C4-2B (cell line): ENCODE data around the gene PATJ.
"Not testable (repeated sequence)": the region's sequence is repeated elsewhere in the genome, so short reads cannot be mapped to it uniquely, and the experiment has no call there.

Experiments used
- H3K27ac ChIP-seq: fragments of 450-650 bp; 2 replicates; pipeline ENCODE4 v1.5.1; 2017
- ZFX ChIP-seq: fragments of 450-650 bp; IDR thresholded peaks from 2 replicates; pipeline ENCODE4 v1.6.1; 2017
- TF ChIP-seq, protein P1 (sequence below): fragments of 450-650 bp; conservative IDR thresholded peaks from 2 replicates; pipeline ENCODE4 v1.5.1; 2017; ENCODE audit warnings: mild to moderate bottlenecking

PATJ gene

DNA sequence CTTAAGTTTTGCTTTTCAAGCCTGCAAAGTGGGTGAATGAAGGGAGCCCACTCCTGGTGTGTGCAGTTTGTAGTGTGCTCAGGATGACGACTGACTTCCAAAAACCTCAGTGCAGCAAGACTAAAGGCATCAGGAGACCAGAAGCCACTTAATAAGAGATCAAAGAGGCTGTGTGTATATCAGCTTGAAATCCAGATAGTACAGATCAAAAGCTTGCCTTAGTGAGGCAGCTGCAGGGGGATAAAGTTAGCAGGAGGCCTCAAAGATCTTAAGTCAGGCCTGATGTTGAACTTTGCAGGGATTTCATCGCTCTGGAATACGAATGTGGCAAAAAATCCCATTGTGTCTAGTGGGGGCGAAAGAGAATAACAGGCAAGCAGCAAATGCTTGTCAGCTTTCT, 99.8 kb downstream of the PATJ start:
- no peak overlapping the region for H3K27ac ChIP-seq
- no peak for TF ChIP-seq ZFX
- TF ChIP-seq, protein P1, sequence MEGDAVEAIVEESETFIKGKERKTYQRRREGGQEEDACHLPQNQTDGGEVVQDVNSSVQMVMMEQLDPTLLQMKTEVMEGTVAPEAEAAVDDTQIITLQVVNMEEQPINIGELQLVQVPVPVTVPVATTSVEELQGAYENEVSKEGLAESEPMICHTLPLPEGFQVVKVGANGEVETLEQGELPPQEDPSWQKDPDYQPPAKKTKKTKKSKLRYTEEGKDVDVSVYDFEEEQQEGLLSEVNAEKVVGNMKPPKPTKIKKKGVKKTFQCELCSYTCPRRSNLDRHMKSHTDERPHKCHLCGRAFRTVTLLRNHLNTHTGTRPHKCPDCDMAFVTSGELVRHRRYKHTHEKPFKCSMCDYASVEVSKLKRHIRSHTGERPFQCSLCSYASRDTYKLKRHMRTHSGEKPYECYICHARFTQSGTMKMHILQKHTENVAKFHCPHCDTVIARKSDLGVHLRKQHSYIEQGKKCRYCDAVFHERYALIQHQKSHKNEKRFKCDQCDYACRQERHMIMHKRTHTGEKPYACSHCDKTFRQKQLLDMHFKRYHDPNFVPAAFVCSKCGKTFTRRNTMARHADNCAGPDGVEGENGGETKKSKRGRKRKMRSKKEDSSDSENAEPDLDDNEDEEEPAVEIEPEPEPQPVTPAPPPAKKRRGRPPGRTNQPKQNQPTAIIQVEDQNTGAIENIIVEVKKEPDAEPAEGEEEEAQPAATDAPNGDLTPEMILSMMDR = no peak

DNA sequence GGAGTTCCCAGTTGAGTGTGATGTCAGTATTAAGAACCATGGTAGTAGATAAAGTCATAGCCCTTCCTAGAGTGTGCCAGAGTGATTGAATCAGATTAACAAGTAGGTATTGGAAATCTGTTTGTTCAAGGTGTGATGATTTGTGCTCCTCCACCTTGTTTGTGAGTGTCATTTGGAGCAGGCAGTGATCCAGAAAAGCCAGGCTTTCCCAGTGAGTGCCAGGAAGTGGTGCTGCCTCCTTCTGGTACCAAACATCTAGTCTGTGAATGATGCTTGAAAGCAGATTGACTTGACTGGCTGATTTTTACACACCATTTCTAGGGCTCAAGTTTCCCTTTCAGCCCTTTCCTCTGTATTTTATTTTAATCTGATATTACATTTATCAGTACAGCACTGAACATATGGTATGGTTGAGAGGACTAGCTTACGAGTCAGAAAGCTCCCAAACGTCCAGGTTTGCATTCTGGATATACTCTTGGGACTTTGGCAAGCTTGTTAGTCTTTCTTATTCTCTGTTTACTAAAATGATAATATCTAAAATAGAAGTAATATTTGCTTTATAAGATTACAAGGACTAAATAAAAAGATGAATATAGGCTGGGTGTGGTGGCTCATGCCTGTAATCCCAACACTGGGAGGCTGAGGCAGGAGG, 100.7 kb downstream of the PATJ start:
- TF ChIP-seq, protein P1 = peak; percentile 72
- no peak for TF ChIP-seq ZFX
- H3K27ac ChIP-seq = no peak overlapping the region

DNA sequence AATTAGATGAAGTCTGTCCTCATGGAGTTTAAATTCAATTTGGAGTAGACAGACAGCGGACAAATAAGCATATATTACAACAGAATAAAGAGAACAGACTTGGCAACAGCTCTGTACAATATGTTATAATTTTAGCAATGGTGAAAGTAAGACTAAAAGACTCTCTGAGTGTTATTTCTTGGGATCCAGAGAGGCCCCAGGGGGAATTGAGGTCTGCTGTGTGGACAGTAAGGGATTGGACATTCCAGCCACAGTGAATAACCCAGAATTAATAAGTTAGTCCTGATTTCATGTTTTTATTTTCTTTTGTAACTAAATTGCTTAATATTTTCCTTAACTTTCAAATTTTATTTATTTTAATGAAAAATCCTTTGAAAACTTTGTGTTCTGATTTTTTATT, 101.7 kb downstream of the PATJ start:
- no peak for TF ChIP-seq ZFX
- TF ChIP-seq, protein P1 = no peak
- no peak overlapping the region for H3K27ac ChIP-seq

DNA sequence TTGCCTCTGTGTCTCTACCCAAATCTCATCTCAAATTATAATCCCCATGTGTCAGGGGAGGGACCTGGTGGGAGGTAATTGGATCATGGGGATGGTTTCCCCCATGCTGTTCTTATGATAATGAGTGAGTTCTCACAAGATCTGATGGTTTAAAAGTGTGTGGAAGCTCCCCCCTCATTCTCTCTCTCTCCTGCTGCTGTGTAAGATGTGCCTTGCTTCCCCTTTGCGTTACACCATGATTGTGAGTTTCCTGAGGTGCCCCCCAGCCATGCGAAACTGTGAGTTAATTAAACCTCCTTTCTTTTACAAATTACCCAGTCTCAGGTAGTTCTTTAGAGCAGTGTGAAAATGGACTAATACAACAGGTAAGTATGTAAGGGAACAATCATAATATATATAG, 102.4 kb downstream of the PATJ start:
- H3K27ac ChIP-seq = not testable (repeated sequence)

DNA sequence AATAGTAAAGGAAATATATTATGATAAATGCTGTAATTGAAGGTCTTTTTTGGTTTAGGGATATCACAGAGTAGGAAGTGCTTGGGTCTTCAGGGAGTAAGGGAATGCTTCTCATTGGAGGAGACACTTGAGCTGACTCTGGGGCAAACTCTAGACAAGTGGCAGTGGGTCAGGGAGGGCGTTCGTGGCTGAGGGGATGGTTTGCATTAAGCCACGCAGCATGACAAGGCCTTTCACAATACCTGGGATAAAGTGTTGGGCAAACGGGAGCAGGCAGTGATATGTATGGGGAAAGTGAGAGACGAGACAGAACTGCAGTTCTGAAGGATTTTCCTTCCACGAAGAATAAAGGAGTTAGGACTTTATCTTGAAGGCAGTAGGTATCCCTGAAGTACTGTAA, 109.0 kb downstream of the PATJ start:
- no peak for TF ChIP-seq ZFX
- TF ChIP-seq, protein P1 = no peak
- H3K27ac ChIP-seq = no peak overlapping the region

DNA sequence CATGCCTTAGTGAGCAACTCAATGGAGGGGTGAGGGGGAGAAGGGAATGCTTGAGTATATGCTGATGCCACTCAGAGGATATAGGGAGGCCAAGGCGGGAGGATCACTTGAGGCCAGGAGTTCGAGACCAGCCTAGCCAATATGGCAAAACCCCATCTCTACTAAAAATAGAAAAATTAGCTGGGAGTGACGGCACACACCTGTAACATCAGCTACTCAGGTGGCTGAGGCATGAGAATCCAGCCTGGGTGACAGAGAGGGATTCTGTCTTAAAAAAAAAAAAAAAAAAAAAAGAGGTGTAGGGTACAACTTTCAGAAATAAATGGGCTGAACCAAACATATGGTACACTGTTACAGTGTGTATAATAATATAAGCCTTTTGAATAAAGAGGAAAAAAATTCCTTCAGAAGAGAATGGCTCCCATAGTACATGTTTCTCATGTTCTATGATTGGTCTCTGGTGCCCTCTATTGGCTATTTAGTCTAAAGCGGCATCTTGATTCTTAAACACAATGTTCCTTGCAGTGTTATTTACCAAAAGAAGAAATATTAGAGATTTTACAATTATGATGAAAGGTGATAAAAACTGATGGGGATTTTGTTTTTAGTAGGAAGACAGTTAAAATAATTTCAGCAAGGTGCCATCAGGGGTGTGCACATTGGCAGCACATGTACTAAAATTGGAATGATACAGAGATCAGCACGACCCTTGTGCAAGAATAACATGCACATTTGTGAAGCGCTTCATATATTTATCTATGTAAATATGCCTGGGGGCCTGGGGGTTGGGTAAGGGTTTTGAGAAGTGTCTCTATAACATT, 109.8 kb downstream of the PATJ start:
- TF ChIP-seq, protein P1 = peak; percentile 87
- no peak for TF ChIP-seq ZFX

DNA sequence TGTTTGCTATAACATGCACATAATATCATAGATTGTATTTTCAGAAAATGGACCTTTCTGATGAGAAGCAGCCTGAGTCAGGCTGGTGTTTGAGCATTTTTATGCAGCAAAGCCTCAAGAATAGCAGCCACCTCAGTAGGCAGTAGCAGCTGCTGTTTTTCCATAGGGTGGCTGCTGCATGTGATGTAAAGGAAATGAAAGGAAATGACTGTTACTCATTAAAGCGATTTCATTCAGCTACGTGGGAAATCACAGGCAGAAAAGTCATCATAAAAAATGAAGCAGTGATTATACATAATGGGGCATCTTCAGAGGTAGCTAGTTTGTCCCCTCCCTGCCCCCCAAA, 110.4 kb downstream of the PATJ start:
- TF ChIP-seq, protein P1 = no peak
- no peak for TF ChIP-seq ZFX
- H3K27ac ChIP-seq = no peak overlapping the region

More for the DNA sequence above, 109.8 kb downstream of the PATJ start:
- no peak overlapping the region for H3K27ac ChIP-seq
